ENCODE measurements around the gene CHRNA4.

CHRNA4 gene

GRCh38 chr20:63356511-63356910 lies 4.6 kb downstream of the CHRNA4 start:
- H2BK12ac ChIP-seq (ENCODE audit: low read length): no peak overlapping the region
- WGBS, 2 donors (ENCODE audit: extremely low coverage in 2 of 2, insufficient read length in 2 of 2, insufficient replicate concordance in 1 of 2): no CpG with 5 or more reads among the region's 8 CpGs
- H3K9me3 ChIP-seq (replicated peaks in 1 of 2; ENCODE audit: control insufficient read depth in 2 of 2, insufficient read depth in 1 of 2, low read depth in 1 of 2, low read length in 2 of 2): no peaks in the 10 kb centered on the region
- H3K36me3 ChIP-seq (replicated peaks in 1 of 2; ENCODE audit: control insufficient read depth in 2 of 2, insufficient read depth in 2 of 2, low read length in 2 of 2): no peaks in the 10 kb centered on the region
- peaks cover 6 to 12% of the 10 kb centered on the region in 2 donors for H3K4me1 ChIP-seq (ENCODE audit: control insufficient read depth in 2 of 2, insufficient read depth in 1 of 2, low read depth in 1 of 2, low read length in 2 of 2)
- H2BK120ac ChIP-seq (ENCODE audit: low read depth, low read length): no peak overlapping the region
- H3K27me3 ChIP-seq (ENCODE audit: control insufficient read depth in 3 of 3, insufficient read depth in 3 of 3, low read depth in 1 of 3, low read length in 3 of 3): peaks cover 0 to 41% (median 22%) of the 10 kb centered on the region in 3 experiments
- H3K23ac ChIP-seq (ENCODE audit: low read depth, low read length, poor library complexity): no peak overlapping the region
- H2AFZ ChIP-seq (ENCODE audit: low read length): no peak overlapping the region
- H3K4ac ChIP-seq (ENCODE audit: low read length): no peak overlapping the region
- H3K79me1 ChIP-seq (ENCODE audit: low read depth, low read length): peaks cover 2% of the 10 kb centered on the region
- no peak for DNase-seq (ENCODE audit: low spot score)
- H3K14ac ChIP-seq (ENCODE audit: low read length): peak overlapping the region; percentile 82
- no peak overlapping the region for H2BK5ac ChIP-seq (ENCODE audit: low read length)
- no peak overlapping the region for H3K18ac ChIP-seq (ENCODE audit: low read length)
- no peak overlapping the region for H3K4me3 ChIP-seq (ENCODE audit: low read length in 2 of 2)
- H3K4me2 ChIP-seq (ENCODE audit: insufficient read depth, low read length, poor library complexity, severe bottlenecking): no peak overlapping the region
- no peak overlapping the region for H3K9ac ChIP-seq (ENCODE audit: low read depth, low read length, poor library complexity)
- H2BK15ac ChIP-seq (ENCODE audit: low read length): peak overlapping the region; percentile 55
- peak overlapping the region; percentile 94 for H2AK5ac ChIP-seq (ENCODE audit: low read depth, low read length)
- no peak overlapping the region for H4K8ac ChIP-seq (ENCODE audit: low read depth, low read length)
- H4K91ac ChIP-seq (ENCODE audit: low read depth, low read length, poor library complexity): no peak overlapping the region
- no peak overlapping the region for H3K27ac ChIP-seq (replicated peaks; ENCODE audit: low read length)

GRCh38 chr20:63355781-63356295 lies 5.3 kb downstream of the CHRNA4 start:
- no peak overlapping the region for H3K4me2 ChIP-seq (ENCODE audit: insufficient read depth, low read length, poor library complexity, severe bottlenecking)
- no CpG with 5 or more reads among the region's 11 CpGs for WGBS, 2 donors (ENCODE audit: extremely low coverage in 2 of 2, insufficient read length in 2 of 2, insufficient replicate concordance in 1 of 2)
- H2BK12ac ChIP-seq (ENCODE audit: low read length): no peak overlapping the region
- H3K36me3 ChIP-seq (replicated peaks in 1 of 2; ENCODE audit: control insufficient read depth in 2 of 2, insufficient read depth in 2 of 2, low read length in 2 of 2): no peaks in the 10 kb centered on the region
- no peak overlapping the region for H3K4ac ChIP-seq (ENCODE audit: low read length)
- H3K9me3 ChIP-seq (replicated peaks in 1 of 2; ENCODE audit: control insufficient read depth in 2 of 2, insufficient read depth in 1 of 2, low read depth in 1 of 2, low read length in 2 of 2): peaks cover 1 to 2% of the 10 kb centered on the region in 2 donors
- H2BK15ac ChIP-seq (ENCODE audit: low read length): no peak overlapping the region
- no peak overlapping the region for H3K27ac ChIP-seq (replicated peaks; ENCODE audit: low read length)
- H3K18ac ChIP-seq (ENCODE audit: low read length): no peak overlapping the region
- H3K4me1 ChIP-seq (ENCODE audit: control insufficient read depth in 2 of 2, insufficient read depth in 1 of 2, low read depth in 1 of 2, low read length in 2 of 2): peaks cover 6 to 12% of the 10 kb centered on the region in 2 donors
- no peak overlapping the region for H4K8ac ChIP-seq (ENCODE audit: low read depth, low read length)
- H3K9ac ChIP-seq (ENCODE audit: low read depth, low read length, poor library complexity): no peak overlapping the region
- no peak overlapping the region for H3K4me3 ChIP-seq (ENCODE audit: low read length in 2 of 2)
- no peak overlapping the region for H3K23ac ChIP-seq (ENCODE audit: low read depth, low read length, poor library complexity)
- DNase-seq (ENCODE audit: low spot score): no peak
- H3K79me1 ChIP-seq (ENCODE audit: low read depth, low read length): peaks cover 3% of the 10 kb centered on the region
- H2AFZ ChIP-seq (ENCODE audit: low read length): no peak overlapping the region
- H4K91ac ChIP-seq (ENCODE audit: low read depth, low read length, poor library complexity): no peak overlapping the region
- H3K27me3 ChIP-seq (ENCODE audit: control insufficient read depth in 3 of 3, insufficient read depth in 3 of 3, low read depth in 1 of 3, low read length in 3 of 3): peaks cover 0 to 36% (median 17%) of the 10 kb centered on the region in 3 experiments
- H3K14ac ChIP-seq (ENCODE audit: low read length): peak overlapping the region; percentile 25
- H2AK5ac ChIP-seq (ENCODE audit: low read depth, low read length): peak overlapping the region; percentile 32
- H2BK120ac ChIP-seq (ENCODE audit: low read depth, low read length): no peak overlapping the region
- no peak overlapping the region for H2BK5ac ChIP-seq (ENCODE audit: low read length)

- Histone ChIP-seq H3K36me3 (replicated peaks in 1 of 2; ENCODE audit: control insufficient read depth in 2 of 2, insufficient read depth in 2 of 2, low read length in 2 of 2) (no peaks in the 10 kb centered on the region), H3K9me3 (replicated peaks in 1 of 2; ENCODE audit: control insufficient read depth in 2 of 2, insufficient read depth in 1 of 2, low read depth in 1 of 2, low read length in 2 of 2) (peaks cover 2 to 3% of the 10 kb centered on the region in 2 donors), H2BK15ac (ENCODE audit: low read length) (peak overlapping the region; percentile 15), H3K27me3 (ENCODE audit: control insufficient read depth in 3 of 3, insufficient read depth in 3 of 3, low read depth in 1 of 3, low read length in 3 of 3) (peaks cover 0 to 26% (median 7%) of the 10 kb centered on the region in 3 experiments), H3K4me1 (ENCODE audit: control insufficient read depth in 2 of 2, insufficient read depth in 1 of 2, low read depth in 1 of 2, low read length in 2 of 2) (peaks cover 6 to 9% of the 10 kb centered on the region in 2 donors), H3K4me2 (ENCODE audit: insufficient read depth, low read length, poor library complexity, severe bottlenecking) (no peak overlapping the region), H2BK5ac (ENCODE audit: low read length) (no peak overlapping the region), H3K14ac (ENCODE audit: low read length) (peak overlapping the region; percentile 82), H3K27ac (replicated peaks; ENCODE audit: low read length) (no peak overlapping the region), H3K9ac (ENCODE audit: low read depth, low read length, poor library complexity) (no peak overlapping the region), H2BK12ac (ENCODE audit: low read length) (peak overlapping the region; percentile 6), H4K8ac (ENCODE audit: low read depth, low read length) (no peak overlapping the region), H4K91ac (ENCODE audit: low read depth, low read length, poor library complexity) (no peak overlapping the region), H3K79me1 (ENCODE audit: low read depth, low read length) (peaks cover 5% of the 10 kb centered on the region), H2AFZ (ENCODE audit: low read length) (no peak overlapping the region), H2BK120ac (ENCODE audit: low read depth, low read length) (no peak overlapping the region), H3K18ac (ENCODE audit: low read length) (peak overlapping the region; percentile 44), H3K4me3 (ENCODE audit: low read length in 2 of 2) (no peak overlapping the region), H2AK5ac (ENCODE audit: low read depth, low read length) (peak overlapping the region; percentile 88), H3K23ac (ENCODE audit: low read depth, low read length, poor library complexity) (no peak overlapping the region), H3K4ac (ENCODE audit: low read length) (no peak overlapping the region)
- DNase-seq (ENCODE audit: low spot score): no peak
- no CpG with 5 or more reads among the region's 25 CpGs for WGBS, 2 donors (ENCODE audit: extremely low coverage in 2 of 2, insufficient read length in 2 of 2, insufficient replicate concordance in 1 of 2)
Measured at GRCh38 chr20:63354636-63355350, 6.4 kb downstream of the CHRNA4 start.

GRCh38 chr20:63352811-63353221 lies 8.3 kb downstream of the CHRNA4 start:
- Histone ChIP-seq H3K79me1 (ENCODE audit: low read depth, low read length) (peaks cover 9% of the 10 kb centered on the region), H3K4me3 (ENCODE audit: low read length in 2 of 2) (no peak overlapping the region), H3K23ac (ENCODE audit: low read depth, low read length, poor library complexity) (no peak overlapping the region), H3K4ac (ENCODE audit: low read length) (no peak overlapping the region), H4K8ac (ENCODE audit: low read depth, low read length) (no peak overlapping the region), H2BK12ac (ENCODE audit: low read length) (no peak overlapping the region), H2AK5ac (ENCODE audit: low read depth, low read length) (peak overlapping the region; percentile 96), H2BK15ac (ENCODE audit: low read length) (no peak overlapping the region), H2BK120ac (ENCODE audit: low read depth, low read length) (no peak overlapping the region), H3K14ac (ENCODE audit: low read length) (no peak overlapping the region), H2AFZ (ENCODE audit: low read length) (peak overlapping the region; percentile 59), H3K27me3 (ENCODE audit: control insufficient read depth in 3 of 3, insufficient read depth in 3 of 3, low read depth in 1 of 3, low read length in 3 of 3) (peaks cover 0 to 11% (median 0%) of the 10 kb centered on the region in 3 experiments), H3K27ac (replicated peaks; ENCODE audit: low read length) (no peak overlapping the region), H3K36me3 (replicated peaks in 1 of 2; ENCODE audit: control insufficient read depth in 2 of 2, insufficient read depth in 2 of 2, low read length in 2 of 2) (no peaks in the 10 kb centered on the region), H3K18ac (ENCODE audit: low read length) (peak overlapping the region; percentile 44), H2BK5ac (ENCODE audit: low read length) (no peak overlapping the region), H3K4me1 (ENCODE audit: control insufficient read depth in 2 of 2, insufficient read depth in 1 of 2, low read depth in 1 of 2, low read length in 2 of 2) (peaks cover 6 to 11% of the 10 kb centered on the region in 2 donors), H3K4me2 (ENCODE audit: insufficient read depth, low read length, poor library complexity, severe bottlenecking) (no peak overlapping the region), H4K91ac (ENCODE audit: low read depth, low read length, poor library complexity) (no peak overlapping the region), H3K9me3 (replicated peaks in 1 of 2; ENCODE audit: control insufficient read depth in 2 of 2, insufficient read depth in 1 of 2, low read depth in 1 of 2, low read length in 2 of 2) (peaks cover 2 to 3% of the 10 kb centered on the region in 2 donors), H3K9ac (ENCODE audit: low read depth, low read length, poor library complexity) (no peak overlapping the region)
- no peak for DNase-seq (ENCODE audit: low spot score)
- WGBS, 2 donors (ENCODE audit: extremely low coverage in 2 of 2, insufficient read length in 2 of 2, insufficient replicate concordance in 1 of 2): no CpG with 5 or more reads among the region's 12 CpGs
